DOHH2 (cell line): Measurements from ENCODE around the gene C3orf22.

Experiments
- H3F3A ChIP-seq: fragments of 200-600 bp; sonication (generic), shearing (Covaris generic); 2 replicates; pipeline ENCODE4 v1.6.0; 2016; ENCODE audit warnings: antibody characterized with exemption, mild to moderate bottlenecking; ENCODE audit not compliant: control insufficient read depth, insufficient read depth
- H3K27ac ChIP-seq: fragments of 200-600 bp; sonication (generic); 2 replicates; pipeline ENCODE4 v1.5.1; 2014; ENCODE audit warnings: low read depth, mild to moderate bottlenecking, low read length, moderate library complexity
- H3K27me3 ChIP-seq: fragments of 200-600 bp; sonication (generic); 2 replicates; pipeline ENCODE4 v1.6.1; 2014; ENCODE audit warnings: mild to moderate bottlenecking, low read length, mixed read lengths; ENCODE audit not compliant: control insufficient read depth
- H3K36me3 ChIP-seq: fragments of 200-600 bp; sonication (generic); 2 replicates; pipeline ENCODE4 v1.6.1; 2014; ENCODE audit warnings: mild to moderate bottlenecking, low read length, moderate library complexity, mixed read lengths; ENCODE audit not compliant: control insufficient read depth
- H3K4me1 ChIP-seq: fragments of 200-600 bp; sonication (generic); 2 replicates; pipeline ENCODE4 v1.6.1; 2014; ENCODE audit warnings: mild to moderate bottlenecking, low read length, mixed read lengths; ENCODE audit not compliant: control insufficient read depth
- H3K4me2 ChIP-seq: fragments of 200-600 bp; sonication (generic); 2 replicates; pipeline ENCODE4 v1.6.0; 2014; ENCODE audit warnings: mild to moderate bottlenecking, low read length, moderate library complexity
- H3K4me3 ChIP-seq: fragments of 200-600 bp; sonication (generic); 2 replicates; pipeline ENCODE4 v1.5.1; 2014; ENCODE audit warnings: mild to moderate bottlenecking, low read length, mixed read lengths
- H3K79me2 ChIP-seq: fragments of 200-600 bp; sonication (generic); 2 replicates; pipeline ENCODE4 v1.6.1; 2014; ENCODE audit warnings: mild to moderate bottlenecking, low read length, mixed read lengths; ENCODE audit not compliant: control insufficient read depth
- H3K9me2 ChIP-seq: fragments of 200-600 bp; sonication (generic); replicated peaks from 2 replicates; pipeline ENCODE4 v1.6.1; 2014; ENCODE audit warnings: mild to moderate bottlenecking, low read length, mixed read lengths; ENCODE audit not compliant: control insufficient read depth
- H3K9me3 ChIP-seq: fragments of 200-600 bp; sonication (generic); 2 replicates; pipeline ENCODE4 v1.6.1; 2014; ENCODE audit warnings: antibody characterized with exemption, low read length, mixed read lengths; ENCODE audit not compliant: control insufficient read depth, insufficient read depth
- H4K20me1 ChIP-seq: fragments of 200-600 bp; sonication (generic); 2 replicates; pipeline ENCODE4 v1.6.0; 2014; ENCODE audit warnings: low read depth, mild to moderate bottlenecking, antibody characterized with exemption, low read length, moderate library complexity; ENCODE audit not compliant: control insufficient read depth, insufficient read depth
- CTCF ChIP-seq: fragments of 200-600 bp; sonication (generic); IDR thresholded peaks from one replicate; pipeline ENCODE4 v1.5.1; 2014; ENCODE audit warnings: antibody characterized with exemption, mild to moderate bottlenecking, low read depth, low read length; ENCODE audit not compliant: poor library complexity, severe bottlenecking
- EZH2phosphoT487 ChIP-seq: fragments of 200-600 bp; sonication (generic); IDR thresholded peaks from 2 replicates; pipeline ENCODE4 v1.6.1; 2017; ENCODE audit warnings: borderline replicate concordance, mild to moderate bottlenecking, antibody characterized with exemption, low read length, moderate library complexity, mixed read lengths

The C3orf22 gene

GRCh38 chr3:126533506-126533905 lies 25.2 kb downstream of the C3orf22 start:
- Histone ChIP-seq H3K4me1 (no peaks in the 10 kb centered on the region), H3K4me2 (no peak overlapping the region), H3K27me3 (peaks cover 8% of the 10 kb centered on the region; the same call in 1 of the 2 replicates), H3F3A (no peaks in the 10 kb centered on the region), H3K36me3 (no peaks in the 10 kb centered on the region), H4K20me1 (no peaks in the 10 kb centered on the region), H3K9me2 (no peaks in the 10 kb centered on the region), H3K27ac (no peak overlapping the region), H3K4me3 (no peak overlapping the region), H3K79me2 (no peaks in the 10 kb centered on the region), H3K9me3 (no peaks in the 10 kb centered on the region)
- no peak for TF ChIP-seq CTCF
- TF ChIP-seq EZH2phosphoT487 = no peak

GRCh38 chr3:126531051-126531330 lies 27.7 kb downstream of the C3orf22 start:
- no peak overlapping the region for H3K27ac ChIP-seq
- H4K20me1 ChIP-seq = no peaks in the 10 kb centered on the region
- no peaks in the 10 kb centered on the region for H3K79me2 ChIP-seq
- H3K4me3 ChIP-seq = no peak overlapping the region
- H3F3A ChIP-seq = no peaks in the 10 kb centered on the region
- H3K4me1 ChIP-seq = no peaks in the 10 kb centered on the region
- no peaks in the 10 kb centered on the region for H3K9me3 ChIP-seq
- TF ChIP-seq CTCF (no peak), EZH2phosphoT487 (no peak)
- no peaks in the 10 kb centered on the region for H3K36me3 ChIP-seq
- peaks cover 8% of the 10 kb centered on the region; the same call in 1 of the 2 replicates for H3K27me3 ChIP-seq
- H3K4me2 ChIP-seq = no peak overlapping the region
- no peaks in the 10 kb centered on the region for H3K9me2 ChIP-seq

- H3K4me3 ChIP-seq = no peak overlapping the region
- TF ChIP-seq EZH2phosphoT487 (no peak), CTCF (no peak)
- no peaks in the 10 kb centered on the region for H3K9me3 ChIP-seq
Observed at GRCh38 chr3:126530171-126531050, 28.3 kb downstream of the C3orf22 start.

More at GRCh38 chr3:126530171-126531050, 28.3 kb downstream of the C3orf22 start:
- Histone ChIP-seq H3K27ac (no peak overlapping the region), H3K9me2 (no peaks in the 10 kb centered on the region), H3K79me2 (no peaks in the 10 kb centered on the region), H3K4me1 (no peaks in the 10 kb centered on the region), H4K20me1 (no peaks in the 10 kb centered on the region), H3K4me2 (no peak overlapping the region), H3F3A (no peaks in the 10 kb centered on the region), H3K27me3 (peaks cover 8% of the 10 kb centered on the region; the same call in 1 of the 2 replicates), H3K36me3 (no peaks in the 10 kb centered on the region)
